ENCODE measurements around the gene KIAA1671. TPM values are rescaled to one million over a fixed set of nuclear protein-coding genes. Genes with fewer than 3 reads are reported as not detected.
"Not testable (repeated sequence)": the region's sequence is repeated elsewhere in the genome, so short reads cannot be mapped to it uniquely, and the experiment has no call there.

Gene KIAA1671
- polyA plus RNA-seq, 5 donors: 18.5 to 22.7 (median 19.8) TPM

DNA sequence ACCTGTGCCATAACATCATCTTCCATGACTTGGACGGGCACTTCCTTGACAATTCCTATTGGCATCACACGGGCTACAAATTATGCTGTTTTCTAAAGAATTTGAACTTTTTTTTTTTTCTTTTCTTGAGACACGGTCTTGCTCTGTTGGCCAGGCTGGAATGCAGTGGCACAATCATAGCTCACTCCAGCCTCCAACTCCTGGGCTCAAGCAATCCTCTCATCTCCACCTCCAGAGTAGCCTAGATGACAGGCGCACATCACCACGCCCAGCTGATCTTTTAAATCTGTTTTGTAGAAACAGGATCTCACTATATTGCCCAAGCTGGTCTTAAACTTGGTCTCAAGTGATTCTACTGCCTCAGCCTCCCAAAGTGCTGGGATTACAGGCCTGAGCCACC, 243.8 kb downstream of the KIAA1671 start:
- no peak for DNase-seq

GRCh38 chr22:25197340-25197739, 244.8 kb downstream of the KIAA1671 start:
- no peak for DNase-seq

DNA sequence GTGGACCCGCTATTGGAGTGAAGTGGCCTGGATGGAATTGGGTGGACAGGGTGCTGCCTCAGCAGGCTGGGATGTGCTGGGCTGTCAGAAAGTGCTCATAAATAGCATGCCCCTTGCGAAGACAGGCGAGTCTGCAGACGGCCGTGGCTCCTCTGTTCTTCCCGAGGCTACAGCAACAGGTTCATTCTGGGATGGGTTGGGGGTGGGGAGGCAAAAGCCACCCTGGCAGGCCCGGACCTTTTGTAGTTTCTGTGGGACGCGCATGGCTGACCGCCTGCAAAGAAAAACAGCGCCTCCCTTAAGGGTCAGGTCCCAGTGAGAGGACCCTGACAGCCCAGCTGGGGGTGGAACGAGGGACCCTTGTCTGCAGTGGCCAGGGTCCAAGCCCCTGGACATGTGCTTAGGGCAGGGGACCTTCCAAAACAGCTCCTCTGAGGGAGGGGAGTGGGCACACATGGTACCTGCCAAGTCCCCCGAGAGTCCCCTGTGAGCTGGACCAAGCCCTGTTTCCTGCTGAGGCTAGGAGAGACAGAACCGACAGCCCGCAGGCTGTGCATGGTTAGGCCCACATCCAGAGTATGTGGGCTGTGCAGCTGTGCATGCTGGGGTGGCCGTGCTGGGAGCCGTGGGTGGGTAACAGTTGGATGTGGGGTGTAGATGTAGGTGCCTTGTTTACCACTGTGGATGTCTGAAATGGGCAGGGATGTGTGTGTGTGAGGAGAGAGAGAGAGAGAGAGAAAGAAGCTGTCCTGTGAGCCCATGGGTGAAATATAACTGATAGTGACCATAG, 247.4 kb downstream of the KIAA1671 start, which contains the start of gene CRYBB3:
CRYBB3 (plus strand) TSS at position 128 of the 790 bp plus-strand sequence. CDS start 1,539 bp downstream, outside the sequence.
- no peak for DNase-seq

DNA sequence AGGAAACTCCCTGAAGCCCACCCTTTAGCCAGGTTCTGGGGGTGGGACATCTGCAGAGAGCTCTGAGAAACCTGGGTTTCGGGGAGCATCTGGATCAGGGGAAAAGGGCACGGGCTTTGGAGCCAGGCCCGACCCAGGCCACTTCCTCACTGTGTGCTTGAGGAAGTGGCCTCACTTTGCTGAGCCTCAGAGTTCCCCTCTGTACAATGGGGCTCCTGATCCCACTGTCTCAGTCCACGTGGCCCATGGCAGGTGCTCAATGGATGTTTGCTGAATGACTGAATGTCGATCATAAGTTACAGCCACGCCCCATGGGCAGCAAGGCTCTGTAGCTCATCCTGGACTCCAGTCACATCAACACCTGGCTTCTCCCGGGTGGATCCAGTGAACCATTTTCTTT, 248.5 kb downstream of the KIAA1671 start:
- no peak for DNase-seq

- DNase-seq: no peak
Observed at GRCh38 chr22:25201557-25202273, 249.2 kb downstream of the KIAA1671 start.

- DNase-seq: peak; percentile 17 to 36
Observed at GRCh38 chr22:25202290-25202921, 249.9 kb downstream of the KIAA1671 start.

- no peak for DNase-seq
Observed at GRCh38 chr22:25203082-25203481, 250.6 kb downstream of the KIAA1671 start.

DNA sequence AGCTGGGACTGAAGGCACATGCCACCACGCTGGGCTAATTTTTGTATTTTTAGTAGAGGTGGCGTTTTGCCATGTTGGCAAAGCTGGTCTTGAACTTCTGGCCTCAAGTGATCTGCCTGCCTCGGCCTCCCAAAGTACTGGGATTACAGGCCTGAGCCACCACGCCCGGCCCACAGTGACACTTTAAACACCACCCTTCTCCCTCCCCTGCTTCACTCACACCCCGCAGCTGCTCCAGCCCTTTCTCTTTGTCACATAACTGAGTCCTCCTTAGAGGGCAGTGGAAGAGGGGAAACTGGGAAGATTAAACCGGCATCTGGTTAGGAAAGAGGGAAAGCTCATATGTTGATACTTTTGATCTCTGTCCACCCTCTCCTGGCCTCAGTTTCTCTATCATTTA, 252.0 kb downstream of the KIAA1671 start:
- not testable (repeated sequence) for DNase-seq

DNA sequence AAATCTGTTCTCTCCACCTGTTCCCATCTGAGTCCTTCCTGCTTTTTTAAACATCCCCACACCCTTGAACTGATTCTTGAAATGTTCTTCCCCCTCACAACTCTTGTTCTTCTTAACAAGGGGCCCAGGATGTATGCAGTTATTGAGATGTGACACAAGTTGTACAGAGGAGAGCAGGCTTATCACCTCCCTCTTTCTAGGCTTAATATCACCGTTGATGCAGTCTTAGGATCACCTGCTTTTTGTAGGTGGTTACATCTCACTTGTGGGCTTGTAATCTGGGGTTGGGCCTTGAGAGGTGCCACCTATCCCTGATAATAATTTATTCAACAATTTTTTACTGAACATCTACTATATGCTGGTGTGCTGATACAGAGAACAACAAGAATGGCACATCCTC, 253.3 kb downstream of the KIAA1671 start:
- no peak for DNase-seq

DNA sequence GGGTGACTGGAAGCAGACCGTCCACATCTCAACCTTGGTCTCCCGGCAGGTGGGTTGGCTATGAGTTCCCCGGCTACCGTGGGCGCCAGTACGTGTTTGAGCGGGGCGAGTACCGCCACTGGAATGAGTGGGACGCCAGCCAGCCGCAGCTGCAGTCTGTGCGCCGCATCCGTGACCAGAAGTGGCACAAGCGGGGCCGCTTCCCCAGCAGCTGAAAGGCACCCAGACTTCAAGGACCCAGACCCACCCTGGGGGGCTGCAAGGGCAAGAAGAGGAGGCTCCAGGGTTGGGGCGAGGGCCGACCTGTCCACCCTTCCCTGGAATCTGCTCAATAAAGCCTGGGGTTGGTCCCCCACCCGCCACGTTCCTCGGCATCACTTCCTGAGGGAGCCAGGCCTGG, 254.5 kb downstream of the KIAA1671 start:
- DNase-seq: no peak

GRCh38 chr22:25207553-25208157, 255.1 kb downstream of the KIAA1671 start:
- no peak for DNase-seq

DNA sequence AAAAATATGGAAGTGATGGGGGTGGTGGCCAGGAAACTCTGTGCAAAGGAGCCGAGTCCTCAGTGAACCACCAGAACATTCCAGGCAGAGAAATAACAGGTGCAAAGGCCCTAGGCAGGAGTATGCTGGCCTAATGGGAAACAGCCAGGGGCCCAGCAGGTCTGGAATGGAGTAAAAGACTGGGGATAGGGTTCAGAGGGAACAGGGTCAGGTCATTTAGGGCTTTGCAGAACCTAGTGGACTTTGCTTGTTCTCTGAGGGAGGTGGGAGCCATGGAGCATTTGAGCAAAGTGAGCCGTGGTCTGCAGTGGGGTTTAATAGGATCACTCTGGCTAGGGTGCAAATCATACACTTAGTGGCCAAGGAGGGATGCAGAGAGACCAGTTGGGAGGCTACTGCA, 255.8 kb downstream of the KIAA1671 start:
- no peak for DNase-seq

DNA sequence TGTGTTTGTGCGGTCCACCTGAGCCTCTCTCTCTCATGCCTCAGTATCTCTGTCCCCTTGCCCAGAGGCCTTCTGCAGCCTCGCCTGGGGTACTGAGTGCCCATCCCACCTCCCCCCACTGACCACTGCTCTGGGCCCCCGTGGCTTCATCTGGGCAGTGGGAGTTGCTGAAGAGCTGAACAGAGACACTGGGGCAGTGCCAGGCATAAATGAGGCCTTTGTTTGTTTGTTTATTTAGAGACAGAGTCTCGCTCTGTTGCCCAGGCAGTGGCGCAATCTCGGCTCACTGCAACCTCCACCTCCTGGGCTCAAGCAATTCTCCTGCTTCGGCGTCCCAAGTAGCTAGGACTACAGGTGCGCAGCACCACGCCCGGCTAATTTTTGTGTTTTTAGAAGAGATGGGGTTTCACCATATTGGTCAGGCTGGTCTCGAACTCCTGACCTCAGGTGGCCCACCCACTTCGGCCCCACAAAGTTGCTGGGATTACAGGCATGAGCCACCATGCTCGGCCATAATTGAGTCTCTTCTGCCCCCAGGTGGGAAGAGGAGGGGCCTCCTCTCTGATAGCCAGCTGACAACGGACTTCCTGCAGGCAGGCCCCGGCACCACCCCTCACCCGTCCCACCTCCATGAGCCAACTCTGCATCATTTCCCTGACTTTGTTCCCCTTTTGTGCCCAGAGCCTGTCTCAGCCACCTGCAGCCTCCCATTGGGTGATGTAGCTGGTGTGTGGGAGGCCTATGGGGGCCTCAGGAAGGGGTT, 256.4 kb downstream of the KIAA1671 start:
- DNase-seq: no peak

DNA sequence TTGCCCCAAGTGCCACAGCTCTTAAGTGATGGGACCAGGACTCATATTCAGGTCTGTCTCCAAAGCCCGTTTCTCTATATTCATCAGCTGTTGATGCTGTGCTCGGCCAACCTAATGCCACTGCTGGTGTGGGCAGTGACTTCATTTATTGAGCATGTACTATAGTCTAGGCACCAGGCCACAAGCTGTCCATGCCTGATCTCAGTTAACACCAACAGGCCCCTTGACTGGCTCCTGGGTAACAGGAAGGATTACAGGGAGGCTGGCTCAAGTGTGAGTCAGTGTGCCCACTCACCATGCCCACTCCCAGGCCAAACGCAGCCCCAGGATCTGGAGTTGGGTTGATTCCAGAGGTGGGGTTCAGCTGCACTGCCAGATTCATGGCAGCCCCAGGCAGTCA, 258.3 kb downstream of the KIAA1671 start:
- DNase-seq: no peak

GRCh38 chr22:25212337-25212736, 259.8 kb downstream of the KIAA1671 start:
- no peak for DNase-seq

- no peak for DNase-seq
Observed at GRCh38 chr22:25213221-25213620, 260.7 kb downstream of the KIAA1671 start.

GRCh38 chr22:25216230-25216629, 263.7 kb downstream of the KIAA1671 start:
- no peak for DNase-seq

DNA sequence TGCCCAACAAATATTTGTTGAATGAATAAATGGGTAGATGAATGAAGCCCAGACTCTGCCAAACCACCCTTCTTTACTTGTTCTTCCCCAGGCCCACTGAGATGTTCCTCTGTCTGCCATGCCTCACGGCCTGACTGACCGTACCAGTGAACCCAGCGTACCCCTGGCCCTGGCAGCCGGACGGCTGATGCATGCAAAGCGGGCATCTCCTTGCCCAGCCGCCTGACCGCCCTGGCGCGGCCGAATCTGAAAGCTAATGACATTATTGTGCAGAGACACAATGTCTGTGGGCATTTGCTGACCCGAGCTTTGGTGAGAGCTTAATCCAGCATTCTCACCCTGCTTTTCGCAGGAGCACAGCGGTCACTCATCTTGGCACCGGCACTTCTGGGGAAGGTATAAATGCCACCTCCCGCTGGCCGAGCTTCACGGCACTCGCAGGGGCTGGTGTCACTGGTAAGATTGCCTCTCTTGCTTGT, 266.7 kb downstream of the KIAA1671 start, which contains the start of gene CRYBB2:
CRYBB2 (plus strand) TSS at position 429 of the 479 bp plus-strand sequence. CDS start 1,791 bp downstream, outside the sequence.
- no peak for DNase-seq

- no peak for DNase-seq
Observed at GRCh38 chr22:25219948-25220442, 267.5 kb downstream of the KIAA1671 start.

DNA sequence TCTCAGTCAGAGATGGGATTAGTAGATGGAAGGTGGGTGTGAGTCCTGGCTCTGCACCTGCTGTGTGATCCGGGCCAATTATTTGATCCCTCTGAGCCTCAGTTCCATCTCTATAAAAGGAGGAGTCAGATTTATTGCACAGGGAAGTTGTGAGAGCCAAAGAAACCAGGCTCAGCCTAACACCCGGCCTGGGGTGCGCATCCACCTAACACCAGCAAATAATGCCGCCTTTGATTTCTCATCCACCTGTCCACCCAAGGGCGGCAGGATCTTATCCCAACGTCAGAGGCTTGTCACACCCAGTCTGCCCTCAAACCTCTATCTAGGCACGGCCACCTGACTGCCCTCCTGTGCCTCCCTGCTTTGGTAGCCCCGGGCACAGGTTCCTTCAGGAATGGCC, 269.3 kb downstream of the KIAA1671 start:
- no peak for DNase-seq
